IPS-18a (cell line): Measurements from ENCODE around the gene HOXA5.

Experiments used
- H3K27ac ChIP-seq: one replicate; pipeline ENCODE4 v1.5.1; 2013; ENCODE audit warnings: low read length
- H3K27me3 ChIP-seq: one replicate; pipeline ENCODE4 v1.6.1; 2013; ENCODE audit warnings: mild to moderate bottlenecking, low read length; ENCODE audit not compliant: control insufficient read depth, insufficient read depth
- H3K36me3 ChIP-seq: one replicate; pipeline ENCODE4 v1.6.1; 2013; ENCODE audit warnings: low read depth, low read length; ENCODE audit not compliant: control insufficient read depth
- H3K4me1 ChIP-seq: one replicate; pipeline ENCODE4 v1.6.1; 2013; ENCODE audit warnings: low read depth, low read length; ENCODE audit not compliant: control insufficient read depth
- H3K4me3 ChIP-seq: one replicate; pipeline ENCODE4 v1.5.1; 2013; ENCODE audit warnings: low read length
- H3K9ac ChIP-seq: one replicate; pipeline ENCODE4 v1.6.1; 2013; ENCODE audit warnings: mild to moderate bottlenecking, low read length, moderate library complexity
- H3K9me3 ChIP-seq: one replicate; pipeline ENCODE4 v1.6.1; 2013; ENCODE audit warnings: low read depth, low read length; ENCODE audit not compliant: control insufficient read depth

The HOXA5 gene

DNA sequence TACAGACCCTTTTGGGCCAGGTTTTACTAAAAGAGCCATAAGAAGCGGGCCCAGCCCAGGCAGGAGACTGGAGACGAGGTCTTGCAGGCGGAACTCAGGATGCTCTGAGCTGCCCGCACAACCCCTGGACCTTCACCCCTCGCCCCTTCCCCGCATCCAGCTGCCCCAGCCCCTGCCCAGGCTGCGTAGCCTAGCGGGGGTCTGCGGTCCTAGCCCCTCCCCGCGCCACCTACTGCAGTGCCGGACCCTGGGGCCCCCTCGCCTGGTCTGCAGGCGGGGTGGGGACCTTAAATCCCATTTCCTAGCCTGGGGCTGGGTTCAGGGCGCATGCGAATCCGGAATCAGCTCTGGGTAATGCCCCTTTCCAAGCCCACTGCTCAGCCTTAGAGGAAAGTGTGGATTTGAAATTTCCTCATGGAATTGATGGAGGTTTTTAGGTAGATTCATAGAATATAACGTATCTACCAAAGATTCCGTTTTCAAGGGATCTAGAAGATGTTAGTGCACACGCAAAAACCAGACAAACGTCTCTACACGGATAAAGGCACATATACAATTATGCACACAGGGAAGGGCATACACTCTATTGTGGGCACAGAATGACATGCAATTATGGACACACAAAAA lies 9.4 kb upstream of the HOXA5 start:
- no peaks in the 10 kb centered on the region for H3K36me3 ChIP-seq
- peaks cover 100% of the 10 kb centered on the region for H3K27me3 ChIP-seq
- H3K4me1 ChIP-seq = peaks cover 3% of the 10 kb centered on the region
- H3K4me3 ChIP-seq = no peak overlapping the region
- H3K9me3 ChIP-seq = no peaks in the 10 kb centered on the region
- H3K9ac ChIP-seq = no peak overlapping the region
- H3K27ac ChIP-seq = no peak overlapping the region

DNA sequence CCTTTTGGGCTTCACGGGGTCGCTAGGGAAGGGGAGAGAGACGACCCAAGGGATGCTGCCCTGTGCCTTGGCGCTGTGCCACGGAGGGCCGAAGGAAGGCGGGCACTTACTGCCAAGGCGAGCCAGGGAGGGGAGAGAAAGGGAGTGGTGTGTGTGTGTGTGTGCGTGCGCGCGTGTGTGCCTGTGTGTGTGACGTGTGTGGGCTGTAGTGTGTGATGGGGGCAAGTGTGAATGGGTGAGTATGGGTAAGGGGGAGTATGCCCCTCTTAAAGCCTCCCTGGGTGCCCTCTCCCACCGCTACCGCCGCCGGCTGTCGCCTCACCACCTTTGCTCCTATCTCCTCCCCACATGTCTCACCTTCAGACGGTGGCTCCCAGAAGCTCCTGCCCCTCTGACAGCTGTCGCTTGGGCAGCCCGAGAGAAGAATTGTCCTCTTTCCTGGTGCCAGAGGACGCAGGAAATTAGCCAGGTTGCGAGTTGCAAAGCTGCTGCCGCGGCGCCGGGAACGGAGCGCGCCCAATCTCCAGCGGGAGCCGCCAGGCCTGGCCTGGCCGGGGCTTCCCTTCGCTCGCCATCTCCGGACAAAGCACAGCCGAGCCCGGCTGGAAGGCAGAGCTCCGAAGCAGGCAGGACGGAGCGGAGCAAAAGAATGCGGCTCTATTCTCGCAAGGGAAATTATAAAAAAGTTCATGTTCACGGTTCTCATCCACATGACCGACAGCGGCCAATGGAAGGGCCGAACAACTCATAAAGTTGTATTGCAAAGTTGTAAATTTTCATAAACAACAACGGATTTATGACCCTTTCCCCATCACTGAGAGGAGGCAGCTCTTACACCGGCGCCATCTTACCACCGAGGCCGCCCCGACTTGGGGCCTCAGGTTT lies 8.7 kb upstream of the HOXA5 start, which contains the start of gene HOXA3:
TSS of gene HOXA3 (minus strand) at position 653 of the 885 bp plus-strand sequence. CDS start 41,943 bp downstream, outside the sequence.
- no peak within 1 kb of the TSS for H3K4me3 ChIP-seq
- H3K27me3 ChIP-seq = peaks cover 100% of the 10 kb centered on the region
- peaks cover 3% of the 10 kb centered on the region for H3K4me1 ChIP-seq
- no peak within 1 kb of the TSS for H3K27ac ChIP-seq
- no peaks in the 10 kb centered on the region for H3K9me3 ChIP-seq
- H3K36me3 ChIP-seq = no peaks in the 10 kb centered on the region
- H3K9ac ChIP-seq = no peak within 1 kb of the TSS

- Histone ChIP-seq H3K27ac (no peak overlapping the region), H3K9ac (no peak overlapping the region), H3K9me3 (no peaks in the 10 kb centered on the region), H3K4me1 (peaks cover 2% of the 10 kb centered on the region), H3K4me3 (peak overlapping the region; percentile 31), H3K27me3 (peaks cover 100% of the 10 kb centered on the region), H3K36me3 (no peaks in the 10 kb centered on the region)
These were observed 8.0 kb upstream of the HOXA5 start for GRCh38 chr7:27151341-27151930.

GRCh38 chr7:27150568-27151340 lies 7.3 kb upstream of the HOXA5 start:
- H3K27me3 ChIP-seq = peaks cover 100% of the 10 kb centered on the region
- H3K27ac ChIP-seq = no peak overlapping the region
- no peaks in the 10 kb centered on the region for H3K9me3 ChIP-seq
- H3K4me1 ChIP-seq = no peaks in the 10 kb centered on the region
- H3K36me3 ChIP-seq = no peaks in the 10 kb centered on the region
- no peak overlapping the region for H3K9ac ChIP-seq
- H3K4me3 ChIP-seq = peak overlapping the region; percentile 31

- H3K9me3 ChIP-seq = no peaks in the 10 kb centered on the region
- H3K27ac ChIP-seq = no peak overlapping the region
- H3K4me3 ChIP-seq = no peak overlapping the region
- H3K4me1 ChIP-seq = no peaks in the 10 kb centered on the region
- H3K9ac ChIP-seq = no peak overlapping the region
- H3K27me3 ChIP-seq = peaks cover 100% of the 10 kb centered on the region
- no peaks in the 10 kb centered on the region for H3K36me3 ChIP-seq
These were observed 6.5 kb upstream of the HOXA5 start for GRCh38 chr7:27149842-27150567.

DNA sequence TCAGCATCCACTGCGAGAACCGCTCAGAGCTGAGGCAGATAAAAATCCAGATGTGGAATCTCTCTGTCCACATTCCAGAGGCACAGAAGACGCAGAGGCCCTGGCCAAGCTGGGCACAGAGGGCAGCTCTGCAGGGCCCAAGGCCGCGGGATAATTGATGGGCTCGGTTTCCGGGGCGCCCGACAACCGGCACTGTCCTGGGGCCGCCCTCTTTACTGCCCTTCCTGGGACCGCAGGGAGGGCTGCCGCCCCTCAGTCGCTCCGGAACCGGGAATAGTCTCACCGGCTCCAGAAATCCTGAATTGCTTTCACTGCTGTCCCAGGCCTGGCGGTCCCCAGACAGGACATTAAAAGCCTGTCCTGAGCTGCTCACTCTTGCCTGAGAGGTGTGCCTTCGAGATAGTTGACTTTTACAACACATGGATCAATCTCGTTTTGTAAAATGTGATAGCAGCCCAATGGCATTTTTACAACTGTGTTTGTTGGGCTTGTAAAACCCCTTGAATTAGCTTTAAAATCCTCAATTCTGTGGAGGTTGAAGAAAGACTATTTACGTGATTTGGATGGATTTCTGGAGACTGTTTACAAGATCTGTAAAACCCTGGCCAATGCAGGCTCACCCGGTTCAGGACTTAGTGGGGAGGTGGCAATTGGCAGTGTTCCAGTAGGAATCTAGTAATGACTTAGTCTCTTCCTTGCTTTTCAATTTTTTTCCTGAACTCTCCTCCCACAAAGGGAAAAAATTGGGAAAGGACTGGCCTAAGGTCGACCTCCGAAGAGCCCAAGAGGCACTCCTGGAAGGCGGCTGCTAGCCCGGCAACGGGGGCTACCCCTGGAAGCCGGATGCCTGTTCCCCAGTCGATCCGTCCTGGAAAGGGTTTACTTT lies 5.5 kb upstream of the HOXA5 start:
- Histone ChIP-seq H3K27me3 (peaks cover 100% of the 10 kb centered on the region), H3K36me3 (no peaks in the 10 kb centered on the region), H3K9me3 (no peaks in the 10 kb centered on the region), H3K9ac (no peak overlapping the region), H3K4me1 (no peaks in the 10 kb centered on the region), H3K27ac (no peak overlapping the region), H3K4me3 (no peak overlapping the region)

GRCh38 chr7:27148031-27148755 lies 4.7 kb upstream of the HOXA5 start:
- Histone ChIP-seq H3K9me3 (no peaks in the 10 kb centered on the region), H3K9ac (peak overlapping the region; percentile 5), H3K4me1 (no peaks in the 10 kb centered on the region), H3K27me3 (peaks cover 100% of the 10 kb centered on the region), H3K4me3 (no peak overlapping the region), H3K36me3 (no peaks in the 10 kb centered on the region), H3K27ac (no peak overlapping the region)

- peaks cover 100% of the 10 kb centered on the region for H3K27me3 ChIP-seq
- H3K4me1 ChIP-seq = no peaks in the 10 kb centered on the region
- H3K9ac ChIP-seq = peak within 1 kb of the TSS; percentile 5
- H3K27ac ChIP-seq = no peak within 1 kb of the TSS
- H3K9me3 ChIP-seq = no peaks in the 10 kb centered on the region
- no peaks in the 10 kb centered on the region for H3K36me3 ChIP-seq
- peak within 1 kb of the TSS; percentile 4 for H3K4me3 ChIP-seq
These were observed 3.9 kb upstream of the HOXA5 start, which contains the start of gene HOXA6 for GRCh38 chr7:27147199-27148030. Gene HOXA6, minus strand, starts transcription at chr7:27147774. Its CDS starts 25 bp downstream, at chr7:27147749.

- Histone ChIP-seq H3K4me3 (no peak overlapping the region), H3K27ac (no peak overlapping the region), H3K36me3 (no peaks in the 10 kb centered on the region), H3K9me3 (peaks cover under 1% of the 10 kb centered on the region), H3K9ac (no peak overlapping the region), H3K27me3 (peaks cover 100% of the 10 kb centered on the region), H3K4me1 (peaks cover 2% of the 10 kb centered on the region)
These were observed 3.2 kb upstream of the HOXA5 start for GRCh38 chr7:27146491-27147198.
